H9 (cell line): ENCODE data around the gene GRHL3. TPM values are rescaled to one million over a fixed set of nuclear protein-coding genes. Genes with fewer than 3 reads are reported as not detected.

Source experiments
- DNase-seq: peaks from one replicate; pipeline ENCODE4 v3.0.0-alpha.2; 2017
- H2AFZ ChIP-seq: one replicate; pipeline ENCODE4 v1.6.1; 2013; ENCODE audit warnings: mild to moderate bottlenecking, low read length, control low read depth, moderate library complexity
- H2AK5ac ChIP-seq: 2 replicates; pipeline ENCODE4 v1.6.1; 2013; ENCODE audit warnings: low read length, control low read depth, mixed read lengths; ENCODE audit not compliant: insufficient read length
- H2BK120ac ChIP-seq: one replicate; pipeline ENCODE4 v1.6.1; 2013; ENCODE audit warnings: low read depth, mild to moderate bottlenecking, low read length, control low read depth, inconsistent platforms; ENCODE audit not compliant: poor library complexity, severe bottlenecking
- H2BK12ac ChIP-seq: 2 replicates; pipeline ENCODE4 v1.6.1; 2013; ENCODE audit warnings: low read length, control low read depth, mixed read lengths, low read depth; ENCODE audit not compliant: insufficient read length
- H2BK15ac ChIP-seq: 2 replicates; pipeline ENCODE4 v1.6.1; 2013; ENCODE audit warnings: low read depth, low read length, control low read depth
- H2BK20ac ChIP-seq: one replicate; pipeline ENCODE4 v1.6.1; 2013; ENCODE audit warnings: low read depth, mild to moderate bottlenecking, low read length, control low read depth, inconsistent platforms; ENCODE audit not compliant: poor library complexity, severe bottlenecking
- H2BK5ac ChIP-seq: 2 replicates; pipeline ENCODE4 v1.6.1; 2013; ENCODE audit warnings: low read length, control low read depth, mixed read lengths; ENCODE audit not compliant: insufficient read length
- H3K14ac ChIP-seq: 2 replicates; pipeline ENCODE4 v1.6.1; 2013; ENCODE audit warnings: low read length, control low read depth; ENCODE audit not compliant: insufficient read depth
- H3K18ac ChIP-seq: 2 replicates; pipeline ENCODE4 v1.6.1; 2013; ENCODE audit warnings: low read depth, mild to moderate bottlenecking, mixed read lengths, low read length, control low read depth; ENCODE audit not compliant: insufficient read length
- H3K23ac ChIP-seq: 2 replicates; pipeline ENCODE4 v1.6.1; 2013; ENCODE audit warnings: low read length, control low read depth, mixed read lengths, low read depth; ENCODE audit not compliant: insufficient read length
- H3K23me2 ChIP-seq: 2 replicates; pipeline ENCODE4 v1.6.1; 2013; ENCODE audit warnings: low read depth, mild to moderate bottlenecking, mixed read lengths, low read length, control low read depth; ENCODE audit not compliant: insufficient read length, poor library complexity, severe bottlenecking
- H3K27ac ChIP-seq: 2 replicates; pipeline ENCODE4 v1.5.1; 2013; ENCODE audit warnings: low read length, control low read depth, mixed read lengths, low read depth; ENCODE audit not compliant: insufficient read length
- H3K27me3 ChIP-seq: 2 replicates; pipeline ENCODE4 v1.6.1; 2013; ENCODE audit warnings: low read length, control low read depth, inconsistent platforms; ENCODE audit not compliant: insufficient read depth
- H3K4ac ChIP-seq: 2 replicates; pipeline ENCODE4 v1.6.1; 2013; ENCODE audit warnings: low read depth, mild to moderate bottlenecking, control low read depth, inconsistent platforms, low read length, moderate library complexity
- H3K4me1 ChIP-seq: 2 replicates; pipeline ENCODE4 v1.6.1; 2013; ENCODE audit warnings: low read length, control low read depth, inconsistent platforms; ENCODE audit not compliant: insufficient read depth
- H3K4me2 ChIP-seq: 2 replicates; pipeline ENCODE4 v1.6.1; 2013; ENCODE audit warnings: low read length, control low read depth, mixed read lengths; ENCODE audit not compliant: insufficient read length, insufficient read depth
- H3K56ac ChIP-seq: 2 replicates; pipeline ENCODE4 v1.6.1; 2013; ENCODE audit warnings: low read depth, mild to moderate bottlenecking, mixed read lengths, low read length, control low read depth; ENCODE audit not compliant: insufficient read length
- H3K79me1 ChIP-seq: 2 replicates; pipeline ENCODE4 v1.6.1; 2013; ENCODE audit warnings: low read depth, mild to moderate bottlenecking, moderate library complexity, low read length, control low read depth, inconsistent platforms; ENCODE audit not compliant: insufficient read depth, poor library complexity, severe bottlenecking
- H3K79me2 ChIP-seq: 2 replicates; pipeline ENCODE4 v1.6.1; 2013; ENCODE audit warnings: low read length, control low read depth, inconsistent platforms; ENCODE audit not compliant: insufficient read depth
- H3K9ac ChIP-seq: 2 replicates; pipeline ENCODE4 v1.6.1; 2013; ENCODE audit warnings: low read length, control low read depth, mixed read lengths; ENCODE audit not compliant: insufficient read length; ENCODE audit errors: extremely low read depth
- H3K9me3 ChIP-seq: one replicate; pipeline ENCODE4 v1.6.1; 2013; ENCODE audit warnings: low read depth, low read length, inconsistent platforms; ENCODE audit not compliant: control insufficient read depth
- H3T11ph ChIP-seq: one replicate; pipeline ENCODE4 v1.6.1; 2013; ENCODE audit warnings: mild to moderate bottlenecking, low read length, control low read depth, inconsistent platforms
- H4K20me1 ChIP-seq: one replicate; pipeline ENCODE4 v1.6.1; 2013; ENCODE audit not compliant: control insufficient read depth, insufficient read length, insufficient read depth
- H4K5ac ChIP-seq: 2 replicates; pipeline ENCODE4 v1.6.1; 2013; ENCODE audit warnings: low read depth, mild to moderate bottlenecking, mixed read lengths, low read length, control low read depth; ENCODE audit not compliant: insufficient read length
- H4K8ac ChIP-seq: replicated peaks from 2 replicates; pipeline ENCODE4 v1.6.1; 2013; ENCODE audit warnings: low read length, control low read depth, mixed read lengths, low read depth; ENCODE audit not compliant: insufficient read length
- H4K91ac ChIP-seq: 2 replicates; pipeline ENCODE4 v1.6.1; 2013; ENCODE audit warnings: low read depth, mild to moderate bottlenecking, moderate library complexity, mixed read lengths, low read length, control low read depth; ENCODE audit not compliant: insufficient read length
- H3K27ac Mint-ChIP-seq, 3 experiments: 2 replicates in 2 of 3; 3 replicates in 1 of 3; pipeline ENCODE4 v1.8.0; 2020 to 2021; ENCODE audit warnings: mixed read lengths in 3 of 3, mild to moderate bottlenecking in 1 of 3, moderate library complexity in 1 of 3
- H3K27me3 Mint-ChIP-seq: 2 replicates; pipeline ENCODE4 v1.8.0; 2021; ENCODE audit warnings: low read depth, mild to moderate bottlenecking, moderate library complexity, mixed read lengths
- H3K36me3 Mint-ChIP-seq, 3 experiments: 2 replicates in 2 of 3; 3 replicates in 1 of 3; pipeline ENCODE4 v1.8.0; 2020 to 2021; ENCODE audit warnings: low read depth in 3 of 3, mixed read lengths in 3 of 3; ENCODE audit not compliant: insufficient read depth in 1 of 3
- H3K4me1 Mint-ChIP-seq, 2 experiments: 2 replicates each; pipeline ENCODE4 v1.8.0; 2020; ENCODE audit warnings: mixed read lengths in 2 of 2
- H3K4me3 Mint-ChIP-seq, 2 experiments: 2 replicates in 1 of 2; 3 replicates in 1 of 2; pipeline ENCODE4 v1.8.0; 2020 to 2021; ENCODE audit warnings: mild to moderate bottlenecking in 2 of 2, mixed read lengths in 2 of 2, moderate library complexity in 1 of 2
- H3K9me3 Mint-ChIP-seq, 2 experiments: 2 replicates in 1 of 2; 3 replicates in 1 of 2; pipeline ENCODE4 v1.8.0; 2020; ENCODE audit warnings: mild to moderate bottlenecking in 2 of 2, mixed read lengths in 2 of 2, moderate library complexity in 1 of 2
- CTCF ChIP-seq: fragments of 200-600 bp; sonication (generic); conservative IDR thresholded peaks from 3 replicates; pipeline ENCODE4 v1.8.0; 2021; ENCODE audit warnings: antibody characterized with exemption, mild to moderate bottlenecking
- WGBS: extraction: QIAGEN DNeasy Blood & Tissue Kit; methylation state at CpG from one replicate; pipeline ENCODE4 v1.1.7; 2013; ENCODE audit warnings: missing lambda C conversion rate, low lambda C conversion rate, mixed read lengths; ENCODE audit not compliant: insufficient read length; ENCODE audit errors: extremely low coverage; 5-methylcytosine and 5-hydroxymethylcytosine counted together
- total RNA-seq: library from RNA; stranded (reverse); gene quantifications from 2 replicates; pipeline ENCODE4 v1.2.1, GENCODE V29; 2021

The GRHL3 gene
- total RNA-seq, 1 experiment from 2014 or later, result 3.5 TPM

GRCh38 chr1:24329331-24329730, 10.2 kb downstream of the GRHL3 start:
- Histone ChIP-seq H3K23me2 (no peaks in the 10 kb centered on the region), H3K9me3 (no peaks in the 10 kb centered on the region), H3K4me1 (no peaks in the 10 kb centered on the region), H3K18ac (peak overlapping the region; percentile 11), H2AK5ac (no peak overlapping the region), H4K91ac (no peak overlapping the region), H2BK15ac (no peak overlapping the region), H3K79me1 (no peaks in the 10 kb centered on the region), H3T11ph (no peak overlapping the region), H2AFZ (no peak overlapping the region), H3K23ac (no peak overlapping the region), H3K27me3 (no peaks in the 10 kb centered on the region), H3K56ac (no peak overlapping the region), H4K20me1 (no peaks in the 10 kb centered on the region), H2BK120ac (no peak overlapping the region), H4K8ac (no peak overlapping the region), H2BK20ac (no peak overlapping the region), H3K4ac (no peak overlapping the region), H3K9ac (no peak overlapping the region), H3K14ac (no peak overlapping the region), H3K79me2 (no peaks in the 10 kb centered on the region), H3K27ac (no peak overlapping the region), H4K5ac (no peak overlapping the region), H2BK5ac (no peak overlapping the region), H2BK12ac (no peak overlapping the region), H3K4me2 (no peak overlapping the region)
- DNase-seq, result no peak
- Mint-ChIP-seq H3K27ac (no peak overlapping the region), H3K36me3 (0 out of 7 replicates have a peak, but pooled peaks cover 0 to 2% (median 0%) of the 10 kb centered on the region in 3 experiments), H3K9me3 (no peaks in the 10 kb centered on the region), H3K27me3 (peaks cover 25% of the 10 kb centered on the region), H3K4me1 (peaks cover 14 to 15% of the 10 kb centered on the region in 2 experiments), H3K4me3 (no peak overlapping the region)
- no peak for TF ChIP-seq CTCF
- WGBS, result no CpG with 5 or more reads among the region's 9 CpGs
